ENCODE data around the gene DRP2. TPM values are rescaled to one million over a fixed set of nuclear protein-coding genes. Genes with fewer than 3 reads are reported as not detected.
"Not testable (repeated sequence)": the region's sequence is repeated elsewhere in the genome, so short reads cannot be mapped to it uniquely, and the experiment has no call there.

The DRP2 gene
- 1 to 10 TPM in 1 of 2 experiments, under 1 TPM in 1; 0.94 to 1.6 TPM for total RNA-seq

- no peaks in the 10 kb centered on the region for H3K9me3 Mint-ChIP-seq (ENCODE audit: low read depth)
- no peaks in the 10 kb centered on the region for H3K36me3 Mint-ChIP-seq
- CTCF ChIA-PET, result no interaction called here
These were observed at the start of gene DRP2 for GRCh38 chrX:101219116-101219863. Gene DRP2 (plus strand): TSS chrX:101219786. CDS start chrX:101231648, 11,862 bp downstream.

GRCh38 chrX:101171883-101172400, 47.6 kb upstream of the DRP2 start:
- DNase-seq (no peak), ATAC-seq (no peak)
- H3K4me1 Mint-ChIP-seq, result no peaks in the 10 kb centered on the region
- H3K4me3 Mint-ChIP-seq, result no peak overlapping the region
- H3K27ac Mint-ChIP-seq, result no peak overlapping the region
- peaks cover 2% of the 10 kb centered on the region for H3K36me3 Mint-ChIP-seq
- H3K9me3 Mint-ChIP-seq (ENCODE audit: low read depth), result no peaks in the 10 kb centered on the region
- CTCF ChIA-PET, result no interaction called here
- H3K27me3 Mint-ChIP-seq, result no peaks in the 10 kb centered on the region

More at GRCh38 chrX:101219116-101219863, at the start of gene DRP2:
- no peak for DNase-seq
- Mint-ChIP-seq H3K4me3 (no peak within 1 kb of the TSS), H3K27me3 (peaks cover 2% of the 10 kb centered on the region), H3K27ac (peak within 1 kb of the TSS; percentile 57), H3K4me1 (no peaks in the 10 kb centered on the region)
- ATAC-seq, result no peak

- no peak overlapping the region for H3K4me3 Mint-ChIP-seq
- no peak overlapping the region for H3K27ac Mint-ChIP-seq
- no peaks in the 10 kb centered on the region for H3K4me1 Mint-ChIP-seq
- no peaks in the 10 kb centered on the region for H3K36me3 Mint-ChIP-seq
- CTCF ChIA-PET, result no interaction called here
- no peak for DNase-seq
- no peaks in the 10 kb centered on the region for H3K9me3 Mint-ChIP-seq (ENCODE audit: low read depth)
- no peaks in the 10 kb centered on the region for H3K27me3 Mint-ChIP-seq
- no peak for ATAC-seq
These were observed 43.1 kb upstream of the DRP2 start for GRCh38 chrX:101176439-101176838.

- ATAC-seq; DNase-seq; H3K9me3 Mint-ChIP-seq (ENCODE audit: low read depth); H3K36me3 Mint-ChIP-seq; H3K4me1 Mint-ChIP-seq; CTCF ChIA-PET; H3K27ac Mint-ChIP-seq; H3K4me3 Mint-ChIP-seq; H3K27me3 Mint-ChIP-seq: not testable (repeated sequence)
These were observed 34.7 kb upstream of the DRP2 start for GRCh38 chrX:101184876-101185275.

- H3K9me3 Mint-ChIP-seq (ENCODE audit: low read depth); H3K27ac Mint-ChIP-seq; H3K4me1 Mint-ChIP-seq; H3K4me3 Mint-ChIP-seq; CTCF ChIA-PET; DNase-seq; H3K36me3 Mint-ChIP-seq; ATAC-seq: not testable (repeated sequence)
- peaks cover 25% of the 10 kb centered on the region for H3K27me3 Mint-ChIP-seq
These were observed 31.6 kb upstream of the DRP2 start for GRCh38 chrX:101187961-101188360.

- CTCF ChIA-PET, result no interaction called here
- peaks cover 28% of the 10 kb centered on the region for H3K27me3 Mint-ChIP-seq
- no peaks in the 10 kb centered on the region for H3K36me3 Mint-ChIP-seq
- H3K4me1 Mint-ChIP-seq, result no peaks in the 10 kb centered on the region
- ATAC-seq (no peak), DNase-seq (no peak)
- H3K9me3 Mint-ChIP-seq (ENCODE audit: low read depth), result no peaks in the 10 kb centered on the region
- H3K27ac Mint-ChIP-seq, result no peak overlapping the region
- H3K4me3 Mint-ChIP-seq, result no peak overlapping the region
These were observed 28.9 kb upstream of the DRP2 start for GRCh38 chrX:101190736-101191135.

GRCh38 chrX:101191217-101191750, 28.3 kb upstream of the DRP2 start:
- no peak for ATAC-seq
- H3K9me3 Mint-ChIP-seq (ENCODE audit: low read depth), result no peaks in the 10 kb centered on the region
- no peak overlapping the region for H3K4me3 Mint-ChIP-seq
- no peak overlapping the region for H3K27ac Mint-ChIP-seq
- CTCF ChIA-PET, result no interaction called here
- H3K4me1 Mint-ChIP-seq, result no peaks in the 10 kb centered on the region
- no peak for DNase-seq
- H3K36me3 Mint-ChIP-seq, result no peaks in the 10 kb centered on the region
- H3K27me3 Mint-ChIP-seq, result peaks cover 28% of the 10 kb centered on the region

- no peaks in the 10 kb centered on the region for H3K9me3 Mint-ChIP-seq (ENCODE audit: low read depth)
- ATAC-seq (no peak), DNase-seq (no peak)
These were observed 24.0 kb upstream of the DRP2 start for GRCh38 chrX:101195442-101196173.

GRCh38 chrX:101203761-101204351, 15.7 kb upstream of the DRP2 start:
- H3K9me3 Mint-ChIP-seq (ENCODE audit: low read depth), result no peaks in the 10 kb centered on the region
- peaks cover 2% of the 10 kb centered on the region for H3K27me3 Mint-ChIP-seq
- H3K36me3 Mint-ChIP-seq, result no peaks in the 10 kb centered on the region
- CTCF ChIA-PET, result no interaction called here
- H3K4me3 Mint-ChIP-seq, result no peak overlapping the region
- no peak overlapping the region for H3K27ac Mint-ChIP-seq
- no peak for ATAC-seq
- no peak for DNase-seq
- peaks cover 12% of the 10 kb centered on the region for H3K4me1 Mint-ChIP-seq

More at GRCh38 chrX:101195442-101196173, 24.0 kb upstream of the DRP2 start:
- CTCF ChIA-PET, result interaction anchor here (1.9 kb wide), 1 partner anchor 10 kb away, joined by 4 read pairs; no protein-coding TSS in a partner anchor
- no peaks in the 10 kb centered on the region for H3K4me1 Mint-ChIP-seq
- no peak overlapping the region for H3K4me3 Mint-ChIP-seq
- H3K36me3 Mint-ChIP-seq, result no peaks in the 10 kb centered on the region
- peaks cover 14% of the 10 kb centered on the region for H3K27me3 Mint-ChIP-seq
- no peak overlapping the region for H3K27ac Mint-ChIP-seq

- no peak for DNase-seq
- Mint-ChIP-seq H3K36me3 (no peaks in the 10 kb centered on the region), H3K27ac (no peak overlapping the region), H3K27me3 (peaks cover 2% of the 10 kb centered on the region), H3K4me1 (peaks cover 17% of the 10 kb centered on the region), H3K9me3 (ENCODE audit: low read depth) (no peaks in the 10 kb centered on the region), H3K4me3 (no peak overlapping the region)
- ATAC-seq, result peak; percentile 70
- CTCF ChIA-PET, result no interaction called here
These were observed 13.1 kb upstream of the DRP2 start for GRCh38 chrX:101206471-101206870.

GRCh38 chrX:101208152-101208905, 11.3 kb upstream of the DRP2 start:
- CTCF ChIA-PET, result no interaction called here
- Mint-ChIP-seq H3K27ac (peak overlapping the region; percentile 8), H3K27me3 (peaks cover 2% of the 10 kb centered on the region), H3K4me3 (no peak overlapping the region), H3K36me3 (no peaks in the 10 kb centered on the region), H3K4me1 (peaks cover 17% of the 10 kb centered on the region), H3K9me3 (ENCODE audit: low read depth) (no peaks in the 10 kb centered on the region)
- peak; percentile 39 for DNase-seq
- peak; percentile 51 for ATAC-seq

GRCh38 chrX:101210630-101211029, 9.0 kb upstream of the DRP2 start:
- Mint-ChIP-seq H3K9me3 (ENCODE audit: low read depth) (no peaks in the 10 kb centered on the region), H3K27me3 (peaks cover 2% of the 10 kb centered on the region), H3K4me1 (peaks cover 17% of the 10 kb centered on the region), H3K4me3 (no peak overlapping the region), H3K27ac (no peak overlapping the region), H3K36me3 (no peaks in the 10 kb centered on the region)
- no peak for ATAC-seq
- CTCF ChIA-PET, result no interaction called here
- DNase-seq, result no peak

GRCh38 chrX:101217689-101218088, 1.9 kb upstream of the DRP2 start:
- no peak overlapping the region for H3K27ac Mint-ChIP-seq
- H3K4me1 Mint-ChIP-seq, result no peaks in the 10 kb centered on the region
- DNase-seq (no peak), ATAC-seq (no peak)
- H3K4me3 Mint-ChIP-seq, result no peak overlapping the region
- no peaks in the 10 kb centered on the region for H3K36me3 Mint-ChIP-seq
- H3K9me3 Mint-ChIP-seq (ENCODE audit: low read depth), result no peaks in the 10 kb centered on the region
- CTCF ChIA-PET, result no interaction called here
- peaks cover 2% of the 10 kb centered on the region for H3K27me3 Mint-ChIP-seq

All from activated CD8-positive, alpha-beta memory T cell treated with anti-CD3 and anti-CD28 coated beads, Interleukin-2, amount 10 ng/mL, durations not matched to agents 7 days and 5 days (primary cell).